Measurements from ENCODE around the gene MYOD1.

The MYOD1 gene

DNA sequence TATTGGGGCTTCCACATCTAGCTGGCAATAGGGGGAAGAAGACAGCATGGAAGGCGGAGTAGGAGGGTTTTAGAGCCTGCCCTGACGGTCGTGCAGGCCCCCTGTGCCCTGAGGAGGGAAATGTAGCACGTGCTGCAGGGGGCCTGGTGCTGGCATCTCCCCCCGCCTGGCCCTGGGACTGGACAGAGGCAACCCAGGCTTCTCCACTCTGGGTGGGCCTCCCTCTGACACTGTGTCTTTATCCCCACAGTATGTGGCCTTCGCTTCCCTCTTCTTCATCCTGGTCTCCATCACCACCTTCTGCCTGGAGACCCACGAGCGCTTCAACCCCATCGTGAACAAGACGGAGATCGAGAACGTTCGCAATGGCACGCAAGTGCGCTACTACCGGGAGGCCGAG is 52.0 kb downstream of the MYOD1 start:
- DNase-seq (ENCODE audit: low read depth, low spot score), result no peak
